Measurements from ENCODE around the gene TMEM203. TPM values are rescaled to one million over a fixed set of nuclear protein-coding genes. Genes with fewer than 3 reads are reported as not detected.

Gene TMEM203
- total RNA-seq, 2 donors from 2014 or later = 32.9 to 34.5 TPM

DNA sequence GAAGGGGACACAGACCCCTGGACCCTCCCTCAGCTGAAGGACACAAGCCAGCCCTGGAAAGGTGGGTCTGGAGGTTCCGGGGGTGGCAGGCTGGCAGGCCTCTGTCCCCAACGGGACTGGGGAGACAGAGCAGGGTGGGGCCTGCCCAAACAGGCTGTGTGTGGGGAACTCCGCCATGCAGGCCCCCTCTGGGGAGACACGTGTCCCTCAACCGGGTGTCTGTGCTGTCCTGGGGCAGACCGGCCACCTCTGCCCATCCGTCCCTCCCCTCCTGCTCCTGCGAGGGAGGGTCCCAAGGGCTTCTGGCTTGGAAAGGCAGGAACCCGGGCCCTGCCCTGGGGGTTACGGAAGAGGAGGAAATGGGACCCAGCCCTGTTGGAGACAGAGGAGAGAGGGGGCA is 26.7 kb upstream of the TMEM203 start:
- no peak for DNase-seq
- no peak for ATAC-seq
- intact Hi-C loops (cut with DNase I) = loop anchor here in 1 of 2 donors (5.0 kb wide), 1 partner anchor 110 kb away; no protein-coding TSS in a partner anchor

DNA sequence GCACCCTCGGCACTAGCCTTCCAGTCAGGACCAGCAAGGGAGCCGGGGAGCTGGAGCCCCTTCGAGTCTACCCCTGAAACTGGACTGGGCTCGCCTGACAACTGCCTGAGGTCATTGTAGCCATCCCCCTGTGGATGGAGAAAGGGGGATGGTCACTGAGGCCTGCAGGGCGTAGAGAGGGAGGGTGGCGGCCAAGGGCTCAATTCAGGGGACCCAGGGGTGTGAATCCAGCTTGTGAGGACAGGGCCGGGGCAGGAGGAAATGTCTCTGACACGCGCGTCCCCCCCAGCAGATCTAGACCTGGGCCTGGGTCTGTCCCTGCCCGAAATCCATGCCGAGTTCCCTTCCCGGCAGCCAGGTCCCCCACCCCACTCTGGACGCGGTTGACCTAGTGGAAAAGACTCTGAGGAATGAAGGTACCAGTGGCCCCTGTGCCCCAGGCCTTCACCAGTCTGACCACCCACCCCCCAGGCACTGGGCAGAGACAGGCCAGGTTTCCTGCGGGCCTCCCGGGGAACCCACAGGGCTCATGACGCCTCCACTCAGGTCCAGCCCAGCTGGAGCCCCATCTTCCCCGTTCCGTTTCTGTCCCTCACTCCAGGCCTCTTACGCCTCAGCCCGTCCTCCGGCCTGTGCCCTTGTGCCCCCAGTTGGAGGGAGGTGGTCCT is 26.1 kb upstream of the TMEM203 start:
- ATAC-seq = no peak
- intact Hi-C loops (cut with DNase I) = loop anchor here in 1 of 2 donors (5.0 kb wide), 1 partner anchor 109 kb away; no protein-coding TSS in a partner anchor
- no peak for DNase-seq

DNA sequence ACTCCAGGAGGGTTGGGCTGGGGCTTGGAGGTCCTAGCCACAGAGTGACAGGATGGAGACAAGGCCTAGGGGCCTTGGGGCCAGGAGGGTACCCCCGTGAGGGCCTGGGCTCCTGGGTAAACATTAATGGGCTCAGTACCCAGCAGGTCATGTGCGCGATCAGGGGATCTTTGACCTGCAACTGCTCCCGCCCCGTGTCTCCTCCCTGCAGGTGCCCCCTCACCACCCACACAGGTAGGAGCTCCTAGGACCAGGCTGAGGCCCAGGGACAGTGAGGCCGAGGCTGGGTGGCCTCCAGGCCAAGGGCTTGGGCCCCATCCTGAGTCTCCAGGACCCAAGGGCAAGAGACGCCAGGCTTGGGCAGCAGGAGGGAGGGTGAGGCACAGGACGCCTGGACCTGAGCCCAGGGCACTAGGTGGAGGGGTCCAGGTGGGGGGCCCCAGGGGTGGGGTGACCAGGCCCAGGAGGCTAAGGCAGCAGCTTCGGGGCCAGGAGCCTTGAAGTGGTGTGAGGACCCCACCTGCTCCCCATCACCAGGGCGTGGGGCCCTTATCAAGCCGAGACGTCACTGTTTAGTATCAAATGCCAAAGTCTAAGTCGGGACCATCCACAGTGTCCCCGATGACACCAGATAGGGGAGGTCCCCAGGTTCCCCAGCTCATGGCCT is 25.4 kb upstream of the TMEM203 start, which contains the start of gene SLC34A3:
TSS of gene SLC34A3 (plus strand) at position 197 of the 667 bp plus-strand sequence. CDS start 802 bp downstream, outside the sequence.
- no peak for DNase-seq
- intact Hi-C loops (cut with DNase I) = loop anchor here in 1 of 2 donors (5.0 kb wide), 1 partner anchor 109 kb away; no protein-coding TSS in a partner anchor
- no peak for ATAC-seq

DNA sequence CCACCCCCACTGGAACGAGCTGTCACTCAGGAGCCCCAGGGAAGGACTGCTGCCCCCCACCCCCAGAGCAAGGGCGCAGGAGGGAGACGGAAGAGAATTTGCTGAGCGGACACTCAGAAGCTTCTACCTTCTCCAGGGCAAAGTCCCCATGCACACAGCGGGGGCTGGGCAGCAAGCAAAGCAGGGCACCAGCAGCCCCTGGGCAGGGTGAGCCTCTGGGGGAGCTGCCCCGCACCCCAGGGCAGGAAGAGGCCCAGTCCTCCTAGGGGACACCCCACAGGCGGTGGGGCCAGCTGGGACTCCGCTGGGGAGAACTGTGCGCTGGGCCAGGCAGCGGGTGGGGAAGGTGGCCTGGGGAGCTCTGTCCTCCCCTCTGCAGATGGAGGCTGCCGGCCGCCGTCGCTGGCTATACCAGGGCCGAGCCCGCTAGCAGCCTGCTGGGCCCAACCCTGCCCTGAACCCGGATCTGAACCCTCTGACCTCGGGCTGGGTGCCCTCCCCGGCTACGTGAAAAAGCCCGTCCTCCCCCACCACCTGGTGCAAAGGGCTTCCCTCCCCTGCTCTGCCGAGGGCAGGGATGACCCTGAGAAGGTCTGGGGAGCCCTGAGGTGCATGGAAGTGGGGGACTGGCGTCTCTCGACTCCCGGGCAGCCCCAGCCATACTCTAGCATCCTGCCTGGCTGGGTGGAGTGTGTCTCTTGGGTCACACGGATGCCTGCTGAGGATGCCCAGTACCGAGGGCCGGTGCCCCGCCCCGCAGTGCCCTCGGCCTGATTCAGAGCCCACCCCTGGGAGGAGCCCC is 24.7 kb upstream of the TMEM203 start:
- intact Hi-C loops (cut with DNase I) = loop anchor here (5.0 kb wide), 1 partner anchor 108 kb away; no protein-coding TSS in a partner anchor
- DNase-seq = no peak
- ATAC-seq = no peak

DNA sequence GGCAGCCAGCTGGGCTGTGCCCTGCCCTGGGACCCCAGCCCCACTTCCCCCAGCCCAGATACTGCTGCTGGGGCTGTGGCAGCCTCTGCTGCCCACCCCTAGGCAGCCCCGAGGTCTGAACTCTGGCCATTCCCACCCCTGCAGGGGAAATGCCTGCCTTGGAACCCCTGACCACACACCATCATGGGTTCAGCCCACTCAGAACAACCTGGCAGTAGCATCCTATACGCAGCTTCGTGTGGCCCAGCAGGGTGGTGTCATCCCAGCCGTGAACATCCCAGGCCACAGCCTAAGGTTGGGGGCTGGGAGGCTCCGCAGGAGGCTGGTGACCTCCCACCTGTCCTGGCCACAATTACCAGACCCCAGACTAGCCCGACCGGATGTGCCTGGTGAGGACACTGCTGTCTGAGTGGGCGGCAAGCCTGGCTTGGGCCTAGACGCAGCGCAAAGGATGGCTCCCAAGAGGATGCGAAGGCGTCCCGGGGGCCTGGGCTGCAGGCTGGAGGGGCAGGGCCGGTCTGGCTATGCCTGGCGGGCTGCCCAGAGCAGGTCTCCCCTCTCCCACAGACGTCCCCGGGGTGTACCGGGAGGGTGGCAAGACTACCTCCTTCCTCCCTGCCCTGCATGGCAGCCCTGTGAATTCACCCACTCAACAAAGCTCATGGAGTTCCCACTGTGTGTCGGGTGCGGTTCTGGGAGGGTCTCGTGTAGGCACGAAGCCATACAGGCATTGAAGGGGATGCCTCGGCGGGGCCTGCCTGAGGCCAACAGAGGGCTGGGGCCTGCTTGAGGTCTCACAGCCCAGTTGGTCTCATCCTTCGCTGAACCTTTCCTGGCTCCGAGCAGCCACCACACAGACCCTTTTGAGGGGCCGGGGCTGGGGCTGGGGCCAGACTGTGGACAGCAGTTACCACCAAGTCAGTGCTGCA is 23.8 kb upstream of the TMEM203 start:
- ATAC-seq = no peak

DNA sequence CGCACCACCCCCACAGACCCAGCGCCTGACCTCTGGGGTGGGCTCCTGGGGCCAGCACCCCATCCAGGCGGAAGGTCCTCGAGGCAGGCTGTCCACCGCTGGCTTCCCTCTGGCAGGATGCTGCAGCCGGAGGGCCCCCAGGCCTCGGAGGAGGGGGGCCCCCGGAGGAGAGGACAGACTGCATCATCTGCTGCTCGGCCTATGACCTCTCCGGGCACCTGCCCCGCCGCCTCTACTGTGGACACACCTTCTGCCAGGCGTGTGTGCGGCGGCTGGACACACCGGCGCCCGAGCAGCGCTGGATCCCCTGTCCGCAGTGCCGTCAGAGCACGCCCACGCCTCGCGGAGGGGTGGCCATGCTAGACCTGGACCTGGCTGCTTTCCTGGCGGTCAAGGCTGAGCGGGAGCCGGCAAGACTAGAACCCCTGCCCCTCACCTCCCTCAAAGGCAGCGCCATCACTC is 23.1 kb upstream of the TMEM203 start:
- no peak for DNase-seq
- no peak for ATAC-seq
- intact Hi-C loops (cut with DNase I) = loop anchor here in 1 of 2 donors (5.0 kb wide), 1 partner anchor 106 kb away; no protein-coding TSS in a partner anchor

More for the DNA sequence above, 23.8 kb upstream of the TMEM203 start:
- DNase-seq = no peak
- intact Hi-C loops (cut with DNase I) = loop anchor here in 1 of 2 donors (5.0 kb wide), 1 partner anchor 107 kb away; no protein-coding TSS in a partner anchor

DNA sequence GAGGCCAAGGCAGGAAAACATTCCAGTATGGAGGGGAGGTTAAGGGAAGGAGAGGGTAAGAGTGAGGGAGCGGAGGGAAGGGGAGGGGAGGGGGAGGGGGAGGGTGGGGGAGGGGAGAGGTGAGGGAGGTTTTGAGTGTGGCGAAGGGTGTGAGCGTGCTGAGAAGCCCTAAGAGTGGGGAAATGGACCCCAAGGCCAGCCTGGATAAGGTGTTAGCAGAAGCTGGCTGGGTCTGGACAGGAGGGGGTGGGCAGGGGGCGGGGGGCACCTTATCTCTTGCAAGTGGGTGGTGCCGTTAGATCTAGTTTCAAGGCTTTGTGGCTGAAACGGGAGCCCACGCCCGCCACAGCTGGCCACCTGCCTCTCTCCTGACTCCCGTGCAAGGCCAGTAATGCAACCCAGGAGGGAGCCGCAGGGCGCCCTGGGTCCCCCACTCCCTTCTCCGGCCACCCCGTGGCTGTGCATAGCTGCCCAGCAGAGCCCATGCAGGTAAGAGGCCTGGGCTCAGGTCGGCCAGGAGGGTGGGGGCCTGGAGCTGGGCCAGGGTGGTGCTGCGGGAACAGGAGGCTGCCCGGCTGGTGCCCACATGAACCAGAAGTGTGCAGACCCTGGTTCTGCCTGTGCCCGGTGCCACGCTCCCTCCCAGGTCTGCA is 22.5 kb upstream of the TMEM203 start:
- DNase-seq (no peak), ATAC-seq (no peak)
- intact Hi-C loops (cut with DNase I) = loop anchor here in 1 of 2 donors (5.0 kb wide), 1 partner anchor 106 kb away; no protein-coding TSS in a partner anchor

DNA sequence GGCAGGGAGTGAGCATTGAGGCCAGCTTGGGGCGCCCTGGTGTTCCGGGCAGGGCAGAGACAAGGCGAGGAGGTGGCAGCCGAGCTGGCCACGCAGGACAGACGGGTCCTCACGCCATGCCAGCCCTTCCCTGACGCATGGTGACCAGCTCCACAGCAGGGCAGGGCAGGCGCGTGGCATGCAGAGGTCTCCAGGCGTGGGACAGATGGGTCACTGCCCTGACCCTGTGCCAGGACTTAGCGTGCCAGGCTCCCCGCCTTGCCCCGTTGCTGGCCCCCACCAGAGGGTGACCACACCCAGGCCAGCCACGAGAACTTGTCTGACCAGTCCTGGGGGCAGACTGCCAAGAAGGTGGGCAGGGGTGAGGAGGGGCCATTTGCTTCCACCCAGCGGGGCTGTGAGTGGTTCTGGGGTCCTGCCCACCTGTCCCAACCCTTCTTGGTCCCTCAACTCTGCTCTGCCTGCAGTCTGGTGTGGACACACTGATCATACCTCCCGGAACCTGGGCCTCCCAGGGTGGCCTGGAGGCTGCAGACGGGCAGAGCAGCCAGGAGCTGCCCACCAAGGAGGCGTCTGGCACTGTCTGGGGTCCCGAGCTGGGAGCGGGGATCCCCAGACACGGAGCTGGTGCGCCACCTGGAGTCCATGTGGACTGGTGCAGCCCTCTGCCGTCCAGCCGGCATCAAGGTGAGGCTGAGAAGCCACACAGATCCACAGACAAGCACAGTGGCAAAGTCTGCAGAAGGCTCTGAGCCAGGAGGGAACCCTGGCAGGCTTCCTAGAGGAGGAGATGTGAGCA is 21.8 kb upstream of the TMEM203 start, which contains the start of gene RNF224:
TSS of gene RNF224 (plus strand) at position 449 of the 799 bp plus-strand sequence. CDS start 834 bp downstream, outside the sequence.
- peak; percentile 81 for DNase-seq
- ATAC-seq = peak; percentile 14 to 44
- intact Hi-C loops (cut with DNase I) = loop anchor here in 1 of 2 donors (5.0 kb wide), 1 partner anchor 105 kb away; no protein-coding TSS in a partner anchor

DNA sequence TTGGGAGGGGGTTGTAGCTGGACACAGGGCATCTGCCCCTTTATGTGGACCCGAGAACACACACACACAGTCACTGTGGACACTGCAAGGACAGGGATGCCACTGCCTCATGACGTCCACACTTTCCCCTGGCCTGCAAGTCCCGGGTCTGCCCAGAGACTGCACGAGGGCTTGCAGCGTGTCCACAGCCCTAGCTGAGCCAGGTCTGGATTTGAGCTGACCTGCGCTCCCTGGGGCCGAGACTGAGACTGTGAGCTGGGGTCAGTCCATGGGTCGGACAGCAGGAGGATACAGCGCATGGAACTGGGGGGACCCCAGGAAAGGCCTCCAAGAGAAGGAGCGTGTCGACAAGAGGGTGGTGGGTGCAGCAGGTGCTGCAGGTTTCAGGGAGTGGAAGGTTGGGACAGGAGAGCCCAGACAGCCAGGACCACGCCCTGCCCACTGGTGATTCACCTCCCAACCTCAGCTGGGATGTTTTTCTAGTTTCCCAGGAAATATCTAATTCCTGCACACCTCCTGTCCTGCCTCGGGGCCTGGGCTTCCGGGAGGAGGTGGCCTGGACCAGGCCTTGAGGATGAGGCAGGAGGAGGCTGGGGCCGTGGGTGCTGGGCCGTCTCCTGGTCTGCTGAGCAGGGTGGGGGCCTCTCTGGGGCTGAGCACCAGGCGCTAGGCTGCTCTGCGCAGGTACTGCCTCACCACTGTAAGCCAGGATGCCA is 21.0 kb upstream of the TMEM203 start:
- intact Hi-C loops (cut with DNase I) = loop anchor here in 1 of 2 donors (5.0 kb wide), 1 partner anchor 104 kb away; no protein-coding TSS in a partner anchor
- DNase-seq (no peak), ATAC-seq (no peak)

DNA sequence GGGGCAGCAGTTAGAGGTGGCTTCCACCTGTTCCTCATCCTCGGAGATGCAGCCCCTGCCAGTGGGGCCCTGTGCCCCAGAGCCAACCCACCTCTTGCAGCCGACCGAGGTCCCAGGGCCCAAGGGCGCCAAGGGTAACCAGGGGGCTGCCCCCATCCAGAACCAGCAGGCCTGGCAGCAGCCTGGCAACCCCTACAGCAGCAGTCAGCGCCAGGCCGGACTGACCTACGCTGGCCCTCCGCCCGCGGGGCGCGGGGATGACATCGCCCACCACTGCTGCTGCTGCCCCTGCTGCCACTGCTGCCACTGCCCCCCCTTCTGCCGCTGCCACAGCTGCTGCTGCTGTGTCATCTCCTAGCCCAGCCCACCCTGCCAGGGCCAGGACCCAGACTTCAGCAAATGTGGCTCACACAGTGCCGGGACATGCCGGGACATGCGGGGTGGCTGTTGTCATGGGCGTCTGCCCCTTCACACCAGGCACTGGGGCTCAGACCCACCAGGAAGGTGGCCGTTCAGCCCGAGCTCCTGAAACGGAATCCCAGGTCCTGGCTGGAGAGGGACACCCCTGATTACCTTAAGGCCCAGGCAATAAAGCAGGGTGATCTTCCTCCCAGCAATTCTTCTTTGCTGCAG is 20.4 kb upstream of the TMEM203 start:
- no peak for DNase-seq
- intact Hi-C loops (cut with DNase I) = loop anchor here in 1 of 2 donors (5.0 kb wide), 1 partner anchor 104 kb away; no protein-coding TSS in a partner anchor
- no peak for ATAC-seq

DNA sequence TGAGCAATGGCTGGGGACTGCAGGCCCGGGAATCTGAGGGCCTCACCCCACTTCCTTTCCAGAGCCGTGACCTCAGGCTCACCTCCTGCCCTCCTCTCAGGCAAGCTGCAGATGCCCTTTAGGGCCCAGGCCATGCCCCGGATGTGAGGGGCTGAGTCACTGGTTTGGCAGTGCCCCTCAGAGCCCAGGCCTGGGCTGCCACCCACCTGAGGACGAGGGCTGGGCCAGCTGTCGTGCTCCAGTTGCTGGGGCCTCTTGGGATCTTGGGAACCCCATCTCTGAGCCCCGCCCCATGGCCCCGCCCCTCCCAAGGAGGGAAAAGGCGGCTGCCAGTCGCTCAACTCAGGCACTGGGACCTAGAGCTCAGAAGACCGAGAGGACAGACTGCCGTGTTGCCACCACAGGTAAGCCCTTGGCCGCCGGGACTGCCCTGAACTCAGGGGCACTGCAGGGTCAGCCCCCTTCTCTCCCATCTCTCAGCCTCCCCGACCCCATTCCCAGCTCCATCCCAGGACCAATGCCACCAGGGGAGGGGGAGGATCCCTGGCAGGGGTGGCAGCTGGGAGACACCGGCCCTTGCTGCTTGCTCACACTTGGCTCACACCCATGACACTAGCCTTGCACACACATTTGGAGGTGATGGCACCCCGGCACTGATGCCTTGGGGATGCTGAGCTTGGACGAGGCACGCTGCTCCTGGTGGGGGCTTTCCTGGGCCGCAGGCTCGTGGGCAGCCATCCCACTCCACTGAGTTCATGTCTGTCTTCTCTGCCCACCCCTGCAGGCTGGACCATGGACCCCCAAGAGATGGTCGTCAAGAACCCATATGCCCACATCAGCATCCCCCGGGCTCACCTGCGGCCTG is 19.6 kb upstream of the TMEM203 start, which contains the start of gene CYSRT1:
TSS of gene CYSRT1 (plus strand) at position 345 of the 865 bp plus-strand sequence. CDS start at position 793, 448 bp downstream.
- DNase-seq = no peak
- no peak for ATAC-seq
- intact Hi-C loops (cut with DNase I) = loop anchor here in 1 of 2 donors (5.0 kb wide), 1 partner anchor 103 kb away; no protein-coding TSS in a partner anchor

DNA sequence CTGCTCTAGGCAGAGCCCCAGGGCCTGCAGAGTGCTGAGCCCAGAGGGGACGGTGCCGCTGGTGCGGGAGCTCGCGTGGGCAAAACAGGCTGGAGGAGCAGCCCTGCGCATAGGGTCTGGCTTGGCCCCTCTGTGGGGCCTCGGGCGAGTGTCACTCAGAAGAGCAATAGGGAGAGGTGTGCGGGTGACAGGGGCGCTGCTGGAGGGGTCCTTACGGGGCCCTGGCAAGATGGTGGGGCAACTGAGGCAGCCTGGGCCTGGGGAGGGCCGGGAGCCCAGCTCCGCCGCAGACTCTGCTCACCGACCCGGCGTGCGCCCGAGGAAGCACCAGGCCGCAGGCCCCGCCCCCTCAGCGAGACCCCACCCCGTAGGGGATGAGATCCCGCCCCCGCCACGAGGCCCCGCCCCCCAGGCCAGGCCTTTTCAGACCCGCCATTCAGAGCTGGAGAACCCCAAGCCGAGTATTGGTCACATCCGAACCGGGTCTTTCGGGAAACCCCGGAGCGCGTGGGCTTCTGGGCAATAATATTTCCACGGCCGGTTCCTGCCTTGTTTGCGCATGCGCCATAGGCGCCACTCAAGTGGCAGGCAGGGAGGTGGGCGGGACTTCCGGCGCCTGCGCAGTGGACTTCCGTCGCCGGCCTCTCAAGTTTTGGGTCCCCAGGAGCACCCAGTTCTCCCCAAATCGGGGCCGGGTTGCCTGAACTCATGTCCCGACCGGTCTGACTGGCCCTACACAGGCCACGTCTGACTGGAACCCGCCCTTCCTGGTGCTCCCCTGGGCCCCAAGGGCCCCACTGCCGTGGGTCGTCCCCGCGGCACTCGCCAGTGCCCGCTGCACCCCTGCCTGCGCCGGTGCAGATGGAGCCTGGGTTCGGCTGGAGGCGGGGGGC is 17.9 kb upstream of the TMEM203 start:
- DNase-seq (peak; percentile 99), ATAC-seq (peak; percentile 93 to 95)
- intact Hi-C loops (cut with DNase I) = no loop called here

All from left cardiac atrium (tissue), 4 donors.